Transverse colon (tissue), 4 donors: Measurements from ENCODE around the gene DRD2.

Source experiments
- EP300 ChIP-seq: sonication (generic); formaldehyde crosslinking; IDR thresholded peaks from one replicate; pipeline ENCODE4 v1.6.1; 2017; ENCODE audit warnings: antibody characterized with exemption, low read depth
- POLR2A ChIP-seq: fragments of 450-650 bp; IDR thresholded peaks from one replicate; pipeline ENCODE4 v1.6.1; 2016; ENCODE audit warnings: antibody characterized with exemption, mild to moderate bottlenecking, moderate library complexity
- POLR2AphosphoS5 ChIP-seq, 3 donors: sonication (generic); formaldehyde crosslinking; IDR thresholded peaks; one replicate each; pipeline ENCODE4 v1.6.1; 2016; ENCODE audit warnings: antibody characterized with exemption in 3 of 3
- TF ChIP-seq, protein P1 (sequence below), 5 experiments: fragments of 200-600 bp in 3 of 5; fragments of 450-650 bp in 2 of 5; sonication (generic) in 3 of 5; IDR thresholded peaks; 1 replicate in 2 of 5; 2 replicates in 3 of 5; pipeline ENCODE4 v1.5.1; 2016 to 2017; ENCODE audit warnings: antibody characterized with exemption in 5 of 5, inconsistent platforms in 3 of 5, mild to moderate bottlenecking in 2 of 5, moderate library complexity in 1 of 5

DNA sequence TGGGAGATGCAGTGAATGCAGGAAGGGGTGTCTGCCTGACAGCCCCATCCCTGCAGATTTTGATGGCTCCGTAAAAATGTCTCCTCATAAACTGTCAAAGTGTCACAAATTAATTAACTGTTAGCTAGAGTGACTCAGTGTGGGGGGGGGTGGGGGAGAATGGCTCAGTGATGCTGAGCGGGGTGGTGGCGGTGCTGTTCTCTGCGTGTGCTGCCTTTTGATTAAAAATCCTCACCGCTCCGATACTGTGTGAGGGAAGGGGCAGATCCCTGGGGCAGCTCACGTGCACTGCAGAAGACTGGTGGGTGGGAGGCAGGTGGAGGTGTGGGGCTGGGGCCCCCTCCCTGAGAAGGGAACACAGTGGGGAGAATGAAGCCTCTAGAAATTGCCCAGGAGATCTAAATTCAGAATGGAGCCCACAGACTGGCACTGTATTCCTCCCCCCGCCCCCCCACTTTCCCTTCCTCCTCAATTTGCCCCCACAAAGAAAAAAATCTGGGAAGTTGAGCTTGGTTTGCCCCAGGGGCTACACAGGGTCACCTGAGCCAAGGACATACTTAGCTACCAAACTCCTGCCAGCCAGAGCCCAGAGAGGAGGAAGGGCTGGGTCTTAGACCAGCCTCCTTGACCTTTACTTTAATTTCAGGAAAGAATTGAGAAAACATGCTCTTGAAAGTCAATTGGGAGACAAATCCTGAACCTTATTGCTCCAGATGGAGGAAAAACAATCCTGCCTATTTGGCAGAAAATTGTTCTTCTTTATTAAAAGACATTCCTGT, 39.8 kb downstream of the DRD2 start:
- TF ChIP-seq, protein P1, sequence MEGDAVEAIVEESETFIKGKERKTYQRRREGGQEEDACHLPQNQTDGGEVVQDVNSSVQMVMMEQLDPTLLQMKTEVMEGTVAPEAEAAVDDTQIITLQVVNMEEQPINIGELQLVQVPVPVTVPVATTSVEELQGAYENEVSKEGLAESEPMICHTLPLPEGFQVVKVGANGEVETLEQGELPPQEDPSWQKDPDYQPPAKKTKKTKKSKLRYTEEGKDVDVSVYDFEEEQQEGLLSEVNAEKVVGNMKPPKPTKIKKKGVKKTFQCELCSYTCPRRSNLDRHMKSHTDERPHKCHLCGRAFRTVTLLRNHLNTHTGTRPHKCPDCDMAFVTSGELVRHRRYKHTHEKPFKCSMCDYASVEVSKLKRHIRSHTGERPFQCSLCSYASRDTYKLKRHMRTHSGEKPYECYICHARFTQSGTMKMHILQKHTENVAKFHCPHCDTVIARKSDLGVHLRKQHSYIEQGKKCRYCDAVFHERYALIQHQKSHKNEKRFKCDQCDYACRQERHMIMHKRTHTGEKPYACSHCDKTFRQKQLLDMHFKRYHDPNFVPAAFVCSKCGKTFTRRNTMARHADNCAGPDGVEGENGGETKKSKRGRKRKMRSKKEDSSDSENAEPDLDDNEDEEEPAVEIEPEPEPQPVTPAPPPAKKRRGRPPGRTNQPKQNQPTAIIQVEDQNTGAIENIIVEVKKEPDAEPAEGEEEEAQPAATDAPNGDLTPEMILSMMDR (IDR thresholded peaks at IDR 0.05) = no peak
- no peak for TF ChIP-seq EP300
- no peak for TF ChIP-seq POLR2A
- TF ChIP-seq POLR2AphosphoS5 (IDR thresholded peaks at IDR 0.05) = no peak
